ENCODE measurements around the gene TLE7. TPM values are rescaled to one million over a fixed set of nuclear protein-coding genes. Genes with fewer than 3 reads are reported as not detected.
A peak's percentile ranks its signal among the peaks of the same experiment; 100 is the strongest.

TLE7 gene
- total RNA-seq, 1 experiment from 2014 or later, result not detected

GRCh38 chr16:71440669-71441347, 1.0 kb downstream of the TLE7 start:
- Mint-ChIP-seq H3K27ac (no peak overlapping the region; a peak in 2 of 7 replicates), H3K4me1 (peaks cover 0 to 3% of the 10 kb centered on the region in 2 experiments; a peak in 1 of 4 replicates), H3K27me3 (ENCODE audit: low read depth) (peaks cover 19% of the 10 kb centered on the region), H3K4me3 (no peak overlapping the region), H3K9me3 (peaks cover 17 to 20% of the 10 kb centered on the region in 2 experiments), H3K36me3 (ENCODE audit: insufficient read depth in 1 of 3, low read depth in 3 of 3) (peaks cover 2 to 7% (median 7%) of the 10 kb centered on the region in 3 experiments; a peak in 5 of 7 replicates)
- Histone ChIP-seq H4K8ac (replicated peaks; ENCODE audit: insufficient read length, low read depth, low read length) (no peak overlapping the region), H3K56ac (ENCODE audit: insufficient read length, low read depth, low read length) (no peak overlapping the region), H2BK120ac (ENCODE audit: low read depth, low read length, poor library complexity, severe bottlenecking) (no peak overlapping the region), H3K79me1 (ENCODE audit: insufficient read depth, low read depth, low read length, poor library complexity, severe bottlenecking) (no peaks in the 10 kb centered on the region), H4K91ac (ENCODE audit: insufficient read length, low read depth, low read length) (no peak overlapping the region), H2BK5ac (ENCODE audit: insufficient read length, low read length) (no peak overlapping the region), H2BK20ac (ENCODE audit: low read depth, low read length, poor library complexity, severe bottlenecking) (no peak overlapping the region), H3K9me3 (ENCODE audit: control insufficient read depth, low read depth, low read length) (no peaks in the 10 kb centered on the region), H3K23ac (ENCODE audit: insufficient read length, low read depth, low read length) (no peak overlapping the region), H2BK15ac (ENCODE audit: low read depth, low read length) (no peak overlapping the region), H3K23me2 (ENCODE audit: insufficient read length, low read depth, low read length, poor library complexity, severe bottlenecking) (no peaks in the 10 kb centered on the region), H3K27me3 (ENCODE audit: insufficient read depth, low read length) (no peaks in the 10 kb centered on the region), H3K14ac (ENCODE audit: insufficient read depth, low read length) (no peak overlapping the region), H2AK5ac (ENCODE audit: insufficient read length, low read length) (no peak overlapping the region), H3K4me1 (ENCODE audit: insufficient read depth, low read length) (no peaks in the 10 kb centered on the region), H2AFZ (ENCODE audit: low read length) (no peak overlapping the region), H3K27ac (ENCODE audit: insufficient read length, low read depth, low read length) (no peak overlapping the region), H3K18ac (ENCODE audit: insufficient read length, low read depth, low read length) (peak overlapping the region; percentile 59), H3K9ac (ENCODE audit: extremely low read depth, insufficient read length, low read length) (no peak overlapping the region), H4K5ac (ENCODE audit: insufficient read length, low read depth, low read length) (no peak overlapping the region), H3K4me2 (ENCODE audit: insufficient read depth, insufficient read length, low read length) (no peak overlapping the region), H3K4ac (ENCODE audit: low read depth, low read length) (no peak overlapping the region), H3K79me2 (ENCODE audit: insufficient read depth, low read length) (no peaks in the 10 kb centered on the region), H3T11ph (ENCODE audit: low read length) (no peak overlapping the region), H2BK12ac (ENCODE audit: insufficient read length, low read depth, low read length) (no peak overlapping the region), H4K20me1 (ENCODE audit: control insufficient read depth, insufficient read depth, insufficient read length) (no peaks in the 10 kb centered on the region)
- WGBS (ENCODE audit: extremely low coverage, insufficient read length, low lambda C conversion rate), result no CpG with 5 or more reads among the region's 25 CpGs
- TF ChIP-seq CTCF (conservative IDR thresholded peaks at IDR 0.05), result peak; percentile 76
- DNase-seq, result peak; percentile 73
